ENCODE results near the gene MAGEL2.
A peak's percentile ranks its signal among the peaks of the same experiment; 100 is the strongest.

Gene MAGEL2

GRCh38 chr15:23647421-23648370 is at the start of gene MAGEL2:
Gene MAGEL2 (minus strand): TSS chr15:23647867. CDS start chr15:23647742, 125 bp downstream.
- no peak for DNase-seq

DNA sequence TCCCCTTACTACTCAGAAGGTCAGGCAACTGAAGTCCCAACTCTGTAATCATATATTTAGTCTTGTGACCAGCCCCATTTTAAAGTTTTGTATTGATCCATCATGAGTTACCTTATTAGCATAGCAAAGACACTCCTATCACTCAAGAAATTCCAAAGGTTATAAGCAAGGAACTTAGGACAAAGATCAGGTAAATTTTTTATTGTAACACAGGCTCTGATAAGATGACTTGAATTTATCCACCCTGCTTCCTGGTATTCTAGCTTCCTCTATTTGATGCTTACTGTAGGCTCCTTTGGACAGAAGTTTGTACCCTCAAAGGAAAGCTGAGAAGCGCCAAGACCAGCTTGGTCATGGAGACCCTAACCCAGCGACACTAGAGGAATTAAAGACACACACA is 47.6 kb upstream of the MAGEL2 start:
- no peak for DNase-seq

DNA sequence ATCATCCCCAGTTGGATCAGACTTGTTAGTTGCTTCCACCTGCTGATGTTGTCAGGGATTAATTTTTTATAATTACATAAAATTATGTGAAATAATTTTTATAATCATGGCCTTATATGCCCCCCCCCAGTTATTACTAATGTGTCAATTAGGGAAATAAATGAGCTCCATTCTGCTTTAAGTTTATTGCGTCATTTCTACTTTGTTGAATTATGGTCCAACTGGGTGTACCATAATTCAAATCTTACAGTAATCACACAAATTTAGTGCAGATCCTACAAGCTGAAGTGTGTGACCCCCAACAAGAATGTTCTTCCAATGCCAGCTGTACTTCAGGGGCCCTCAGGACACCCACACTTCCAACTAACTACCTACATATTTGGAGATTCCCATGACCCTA is 46.9 kb upstream of the MAGEL2 start:
- DNase-seq = no peak

DNA sequence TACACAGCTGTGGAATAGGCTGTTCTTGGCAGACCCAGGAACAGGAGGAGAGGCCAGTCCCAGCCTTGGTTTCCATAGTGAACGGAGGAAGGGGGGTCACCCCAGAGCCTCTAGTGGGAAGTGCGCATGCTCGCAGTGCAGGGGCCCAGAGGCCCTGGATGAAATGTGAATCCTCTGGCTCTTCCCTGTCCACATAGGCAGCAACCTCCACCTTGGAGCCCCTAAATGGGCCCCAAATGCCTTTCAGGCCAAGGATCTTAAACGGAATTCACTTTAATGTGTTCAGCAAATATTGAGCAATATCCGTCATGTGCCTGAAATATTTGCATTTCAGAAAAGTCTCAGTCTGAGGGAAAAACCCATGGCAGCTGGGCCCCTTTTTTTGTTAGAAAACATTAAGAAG is 42.8 kb upstream of the MAGEL2 start:
- DNase-seq = no peak

DNA sequence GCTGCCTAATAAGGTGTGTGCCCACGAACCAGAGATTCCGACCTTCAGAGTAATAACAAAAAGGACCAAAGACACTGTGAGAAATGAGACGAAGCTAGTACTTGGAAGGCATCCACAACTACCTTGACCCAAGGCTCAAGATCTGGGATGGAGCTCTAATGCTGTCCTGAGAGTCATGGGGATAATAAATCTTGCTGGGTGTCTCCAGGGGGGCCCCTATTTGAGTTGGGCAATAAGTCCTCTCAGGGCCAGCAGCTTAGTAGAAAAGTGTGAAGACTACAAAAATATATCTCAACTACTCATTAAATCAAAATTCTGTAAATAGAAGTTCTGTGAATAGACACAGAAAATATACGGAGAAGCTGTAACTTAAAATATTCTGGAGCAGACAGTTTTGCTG is 42.3 kb upstream of the MAGEL2 start:
- no peak for DNase-seq

DNA sequence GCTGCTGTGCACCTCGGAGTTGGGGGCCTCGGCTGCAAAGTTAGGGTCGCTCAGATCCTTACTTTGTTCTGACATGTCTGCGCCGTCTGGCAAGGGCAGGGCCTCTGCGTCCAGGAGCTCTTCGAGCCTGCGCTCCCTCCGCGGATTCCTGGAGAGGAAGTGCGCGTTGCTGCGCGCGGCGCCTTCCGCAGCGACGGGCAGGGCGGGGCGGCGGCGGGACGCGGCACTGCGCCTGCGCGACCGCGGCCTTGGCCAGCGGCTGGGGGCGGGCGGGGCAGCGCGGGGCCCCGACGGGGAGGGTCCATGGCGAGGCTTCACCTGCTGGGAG is 39.4 kb upstream of the MAGEL2 start, which contains the start of gene NDN:
Gene NDN, minus strand, starts transcription at position 163 of the 328 bp plus-strand sequence. Its CDS starts 88 bp downstream, at position 75.
- DNase-seq = no peak

DNA sequence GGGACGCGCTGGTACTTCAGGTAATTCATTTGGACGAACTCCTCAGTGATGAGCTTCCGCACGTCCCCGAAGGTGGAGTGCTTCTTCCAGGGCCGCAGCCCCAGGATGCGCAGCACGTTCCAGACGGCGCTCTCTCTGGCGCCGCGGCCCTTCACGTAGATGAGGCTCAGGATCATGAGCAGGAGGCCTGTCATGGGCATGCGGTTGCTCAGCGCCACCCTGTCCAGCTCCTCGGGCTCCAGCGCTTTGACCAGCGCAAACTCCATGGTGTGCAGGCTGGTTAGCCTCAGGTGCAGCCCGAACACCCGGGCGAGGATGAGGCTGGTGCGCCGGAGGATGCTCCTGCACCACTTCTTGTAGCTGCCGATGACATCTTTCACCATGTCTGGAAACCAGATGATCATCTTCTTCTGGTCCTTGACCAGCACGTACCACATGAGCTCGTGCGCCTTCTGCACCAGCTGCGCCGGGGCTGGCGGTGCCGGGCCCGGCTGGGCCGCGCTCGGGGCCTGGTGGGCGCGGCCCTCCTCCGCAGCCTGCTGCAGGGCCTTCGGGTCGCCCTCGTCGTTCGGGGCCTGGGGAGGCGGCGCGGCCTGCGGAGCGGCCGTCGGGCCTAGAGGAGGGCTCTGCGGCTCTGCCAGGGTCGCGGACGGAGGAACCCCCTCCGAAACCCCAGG is 38.9 kb upstream of the MAGEL2 start:
- no peak for DNase-seq

- DNase-seq = no peak
Measured at GRCh38 chr15:23671481-23671880, 23.8 kb upstream of the MAGEL2 start.

DNA sequence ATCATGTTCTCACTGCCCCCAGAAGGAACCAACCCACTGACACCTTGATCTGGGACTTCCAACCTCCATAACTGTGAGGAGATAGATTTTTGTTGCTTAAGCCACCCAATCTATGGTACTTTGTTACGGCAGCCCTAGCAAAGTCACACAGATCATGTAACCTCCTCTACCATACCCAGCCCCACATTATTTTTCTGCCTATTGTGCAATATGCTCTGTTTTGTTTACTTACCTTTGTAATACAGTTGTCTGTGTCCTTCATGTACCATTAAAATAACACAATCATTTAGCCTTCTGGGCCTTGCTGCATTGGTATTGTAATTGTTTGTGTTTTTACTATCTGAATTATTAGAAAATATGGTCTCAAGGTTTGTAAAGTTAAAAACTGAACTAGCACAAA is 23.3 kb upstream of the MAGEL2 start:
- DNase-seq = no peak

- no peak for DNase-seq
Measured at GRCh38 chr15:23663232-23663631, 15.6 kb upstream of the MAGEL2 start.

DNA sequence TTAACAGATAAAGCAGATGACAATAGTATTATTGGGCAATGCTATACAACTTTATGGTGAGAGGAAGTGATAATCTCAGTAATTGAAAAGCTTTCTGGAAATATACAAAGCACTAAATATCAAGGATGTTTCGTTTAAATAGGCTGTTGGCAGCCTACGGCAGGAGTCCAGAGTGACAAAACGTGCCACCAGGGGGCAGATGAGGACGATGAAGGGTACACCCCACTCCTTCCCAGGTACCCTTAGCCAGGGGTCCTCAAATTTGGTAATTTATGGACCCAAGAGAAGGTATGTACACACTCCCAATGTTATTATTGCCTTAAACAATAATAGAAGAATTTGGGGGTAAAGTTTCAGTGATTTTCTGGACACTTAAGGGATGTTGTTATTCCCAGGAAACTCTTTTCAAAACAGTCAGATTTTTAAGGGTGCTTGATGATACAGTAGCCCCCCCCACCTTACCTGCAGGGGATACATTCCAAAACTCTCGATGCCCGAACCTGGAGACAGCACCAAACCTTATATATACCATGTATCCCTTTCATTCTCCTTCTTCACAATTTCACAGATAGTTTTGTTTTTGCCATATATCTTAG is 1.4 kb upstream of the MAGEL2 start:
- no peak for DNase-seq

DNA sequence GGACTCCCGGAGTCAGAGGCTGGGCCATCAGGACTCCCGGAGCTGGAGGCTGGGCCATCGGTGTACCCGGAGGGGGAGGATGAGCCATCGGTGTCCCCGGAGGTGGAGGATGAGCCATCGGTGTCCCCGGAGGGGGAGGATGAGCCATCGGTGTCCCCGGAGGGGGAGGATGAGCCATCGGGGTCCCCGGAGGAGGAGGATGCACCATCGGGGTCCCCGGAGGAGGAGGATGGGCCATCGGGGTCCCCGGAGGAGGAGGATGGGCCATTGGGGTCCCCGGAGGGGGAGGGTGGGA is 719 bp downstream of the MAGEL2 start:
- DNase-seq = no peak

- DNase-seq = no peak
Measured at GRCh38 chr15:23646165-23647000, 1.3 kb downstream of the MAGEL2 start.

DNA sequence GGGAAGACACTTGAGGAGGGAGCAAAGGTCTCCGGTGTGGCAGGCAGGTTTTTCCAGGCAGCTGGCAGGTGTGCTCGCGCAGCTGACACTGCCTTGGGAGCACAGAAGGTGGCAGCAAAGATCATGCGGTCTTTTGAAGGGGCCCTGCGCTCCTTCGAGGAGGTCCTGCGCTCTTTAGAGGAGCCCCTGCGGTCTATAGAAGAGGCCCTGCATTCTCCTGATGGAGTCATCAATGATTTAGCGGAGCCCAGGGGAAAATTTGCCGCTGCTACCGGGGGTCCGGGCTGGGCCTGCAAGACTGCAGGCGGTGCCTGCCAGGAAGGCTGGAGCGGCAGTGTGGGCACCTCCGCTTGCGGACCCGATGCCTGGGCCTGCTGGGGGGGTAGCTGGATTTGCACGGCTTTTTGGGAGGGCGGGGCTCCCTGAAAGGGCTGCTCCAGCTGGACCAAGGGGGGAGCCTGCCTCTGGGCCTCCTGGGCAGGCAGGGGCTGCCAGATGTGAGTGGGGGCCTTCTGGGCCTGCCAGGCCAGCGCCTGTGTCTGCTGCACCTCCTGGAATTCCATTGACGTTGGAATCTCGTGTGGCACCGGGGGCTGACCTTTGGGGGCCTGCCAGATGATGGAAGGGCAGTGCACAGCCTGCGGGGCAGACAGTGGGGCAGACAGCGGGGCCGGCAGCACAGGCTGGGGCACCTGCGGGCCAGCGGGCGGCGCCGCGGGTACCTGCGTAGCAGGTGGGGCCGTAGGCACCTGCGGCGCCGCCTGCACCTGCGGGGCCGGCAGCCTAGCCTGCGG is 2.1 kb downstream of the MAGEL2 start:
- DNase-seq = no peak

DNA sequence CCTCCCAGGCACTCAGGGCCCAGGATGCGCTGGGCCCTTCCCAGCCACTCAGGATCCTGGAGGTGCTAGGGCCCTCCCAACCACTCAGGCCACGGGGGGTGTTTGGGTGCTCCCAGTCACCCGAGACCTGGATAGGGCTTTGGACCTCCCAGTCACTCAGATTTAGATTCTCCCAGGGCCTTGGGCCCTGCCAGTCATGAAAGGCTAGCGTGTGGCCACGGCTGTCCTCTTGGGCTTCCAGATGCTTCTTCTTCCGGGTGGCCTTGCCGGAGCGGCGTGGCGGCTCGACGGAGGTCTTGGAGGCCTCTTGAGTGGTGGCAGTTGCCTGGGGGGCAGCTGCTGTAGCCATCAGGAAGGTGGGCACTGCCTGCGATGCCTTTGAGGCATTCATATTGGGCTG is 2.8 kb downstream of the MAGEL2 start:
- DNase-seq = no peak

DNA sequence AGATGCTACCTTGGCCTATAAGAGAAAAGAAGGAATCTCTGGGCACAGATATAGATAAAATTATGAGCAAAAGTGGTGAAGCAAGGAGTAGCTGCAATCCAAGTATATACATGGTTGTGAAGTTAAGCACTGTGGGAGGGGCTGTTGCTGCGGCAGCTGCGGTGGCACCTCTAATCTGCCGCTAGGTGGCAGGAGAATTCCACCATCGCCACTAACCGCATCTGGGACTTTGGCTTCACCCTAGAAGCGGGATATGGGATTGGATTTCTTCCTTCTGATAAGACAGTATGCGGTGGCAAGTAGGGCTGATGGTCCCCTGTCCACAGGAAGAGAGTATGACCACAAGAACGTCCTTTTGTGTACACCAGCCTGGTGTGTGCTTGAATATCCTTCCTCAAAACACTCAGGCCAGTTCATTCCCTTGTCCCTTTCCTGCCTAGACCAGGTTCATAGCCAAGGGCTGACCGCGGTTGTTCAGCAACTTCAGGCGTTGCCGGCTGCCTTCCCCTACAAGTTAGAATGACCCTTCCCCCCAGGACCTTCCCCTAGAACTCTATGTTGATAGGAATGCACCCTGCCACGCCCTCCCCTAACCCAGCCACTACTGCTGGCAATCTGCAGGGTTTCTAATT is 5.1 kb downstream of the MAGEL2 start:
- peak; percentile 6 for DNase-seq

- DNase-seq = no peak
Measured at GRCh38 chr15:23634181-23634580, 13.5 kb downstream of the MAGEL2 start.

DNA sequence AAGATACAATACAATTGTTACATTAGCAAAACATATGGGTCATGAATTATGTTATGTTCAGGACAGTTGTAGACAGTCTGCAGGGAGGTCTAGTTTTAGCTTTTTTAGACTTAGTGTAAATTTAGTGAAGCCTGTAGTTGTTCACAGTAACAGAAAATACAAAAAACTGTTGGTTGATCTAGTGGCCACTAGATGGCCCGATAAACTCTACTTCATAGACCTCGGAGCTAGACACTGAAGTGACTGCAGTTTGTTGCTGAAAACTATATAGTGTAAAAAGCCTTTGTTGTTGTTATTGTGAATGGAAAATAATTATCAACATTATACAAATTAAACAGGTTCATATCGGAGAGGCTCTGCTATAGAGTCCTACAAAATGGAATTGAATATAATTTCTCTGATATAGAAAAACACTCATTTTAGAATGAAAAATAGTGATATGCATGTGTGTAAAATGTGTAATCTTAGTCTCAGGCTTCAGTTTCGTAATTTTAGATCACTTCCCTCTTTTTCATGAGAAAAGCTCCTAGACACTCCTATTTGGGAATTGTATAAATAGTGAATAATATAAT is 18.3 kb downstream of the MAGEL2 start:
- DNase-seq = no peak

- DNase-seq = no peak
Measured at GRCh38 chr15:23628612-23629233, 18.9 kb downstream of the MAGEL2 start.

DNA sequence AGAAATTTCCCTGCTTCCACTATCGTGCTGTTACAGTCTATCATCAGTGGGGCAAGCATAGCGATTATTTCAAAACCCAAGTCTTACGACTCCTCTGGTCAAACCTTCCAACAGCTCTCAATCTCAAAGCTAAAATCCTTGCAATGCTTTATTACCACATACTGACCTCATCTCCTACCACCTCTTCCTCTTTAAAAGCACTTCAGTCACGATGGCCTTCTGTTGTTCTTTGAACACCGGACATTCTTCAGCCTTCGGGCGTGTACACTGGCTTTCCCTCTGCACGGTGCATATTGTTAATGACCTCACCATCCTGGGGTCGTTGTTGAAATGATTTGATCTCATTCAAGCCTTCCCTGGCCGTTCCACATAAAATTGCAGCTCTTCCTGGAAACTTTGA is 31.1 kb downstream of the MAGEL2 start:
- no peak for DNase-seq

DNA sequence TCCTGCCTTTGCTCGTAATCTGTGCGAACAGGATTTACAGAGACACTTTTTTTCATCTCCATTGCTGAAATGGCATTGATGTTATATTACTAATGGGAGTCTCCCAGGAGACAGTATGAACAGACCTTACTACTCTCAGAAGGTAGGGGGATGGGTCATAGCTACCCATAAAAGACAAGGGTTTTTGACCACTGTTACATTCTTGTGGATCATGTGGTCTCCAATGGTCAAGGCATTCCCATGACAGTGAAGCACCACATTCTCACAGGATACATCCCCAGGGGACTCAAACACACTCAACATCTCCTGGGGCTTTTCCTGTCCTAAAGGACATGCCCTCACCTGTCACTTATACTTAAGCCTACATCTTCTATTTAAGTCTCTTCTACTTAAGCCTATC is 41.4 kb downstream of the MAGEL2 start:
- no peak for DNase-seq

Measured in NCI-H1694 treated with DMSO at 0.1 percent for 48 hours (cell line).